HepG2 (cell line): ENCODE measurements around the gene TNFAIP8L3. TPM values are rescaled to one million over a fixed set of nuclear protein-coding genes. Genes with fewer than 3 reads are reported as not detected.

Experiments
- ATAC-seq: fragments of 200-7000 bp; cut with Tn5 transposase; 3 replicates; pipeline ENCODE4 v1.9.1; 2020; ENCODE audit warnings: mild to moderate bottlenecking, moderate library complexity
- BruUV-seq: library from RNA; stranded (reverse); fragments of 400-500 nt; replicated peaks from 2 replicates; lab custom pipeline; 2021; lab: Mats Ljungman, UMichigan
- CTCF ChIA-PET: fragments of 300-600 bp; formaldehyde crosslinking; extraction: SDS; loops from one replicate; lab custom pipeline; 2021; ENCODE audit warnings: low total read pairs, inconsistent platforms, low intra/inter-chr PET ratio; lab: Yijun Ruan, JAX
- POLR2A ChIA-PET: fragments of 350-600 bp; sonication (Branson Sonifier 250); formaldehyde crosslinking; loops from one replicate; lab custom pipeline; 2020; ENCODE audit warnings: antibody characterized with exemption, inconsistent platforms; lab: Yijun Ruan, JAX
- DNase-seq: peaks from one replicate; pipeline ENCODE4 v3.0.0-alpha.2; 2015; ENCODE audit warnings: low spot score
- FAIRE-seq: peaks from 3 replicates; lab custom pipeline; 2011; peaks lifted over from hg19 to GRCh38; lab: Jason Lieb, UNC
- H2AFZ ChIP-seq: one replicate; pipeline ENCODE4 v1.6.1; 2011; ENCODE audit warnings: low read length, inconsistent platforms
- H3K27ac ChIP-seq: fragments of 300-600 bp; 3 replicates; pipeline ENCODE4 v1.8.0; 2011; ENCODE audit warnings: mixed run types, mild to moderate bottlenecking, mixed read lengths, low read length, inconsistent platforms; ENCODE audit not compliant: insufficient read depth; ENCODE audit errors: extremely low read length
- H3K27me3 ChIP-seq, 2 experiments: fragments of 200-600 bp in 1 of 2; 2 replicates in 1 of 2; 3 replicates in 1 of 2; pipeline versions ENCODE4 v1.6.0 to v1.8.0; 2011; ENCODE audit warnings: low read length in 2 of 2, mild to moderate bottlenecking in 2 of 2, moderate library complexity in 2 of 2, inconsistent platforms in 1 of 2; ENCODE audit not compliant: insufficient read depth in 2 of 2, control insufficient read depth in 1 of 2
- H3K36me3 ChIP-seq, 2 experiments: fragments of 200-600 bp in 1 of 2; replicated peaks in 1 of 2; 2 replicates in 1 of 2; 3 replicates in 1 of 2; pipeline versions ENCODE4 v1.5.1 to v1.8.0; 2011; ENCODE audit warnings: low read length in 2 of 2, inconsistent platforms in 1 of 2; ENCODE audit not compliant: insufficient read depth in 2 of 2, control insufficient read depth in 1 of 2
- H3K4me1 ChIP-seq: 2 replicates; pipeline ENCODE4 v1.5.1; 2012; ENCODE audit warnings: low read length, inconsistent platforms; ENCODE audit not compliant: insufficient read depth
- H3K4me2 ChIP-seq: 2 replicates; pipeline ENCODE4 v1.6.0; 2011; ENCODE audit warnings: low read depth, low read length, inconsistent platforms
- H3K4me3 ChIP-seq, 3 experiments: fragments of 200-600 bp in 1 of 3; sonication (generic), shearing (Covaris generic) in 1 of 3; replicated peaks in 1 of 3; 2 replicates each; pipeline ENCODE4 v1.5.1; 2011 to 2016; ENCODE audit warnings: low read length in 3 of 3, inconsistent platforms in 2 of 3, low read depth in 2 of 3, mild to moderate bottlenecking in 2 of 3, control low read depth in 1 of 3, mixed read lengths in 1 of 3; ENCODE audit not compliant: insufficient read depth in 1 of 3
- H3K79me2 ChIP-seq: one replicate; pipeline ENCODE4 v1.6.1; 2011; ENCODE audit warnings: low read length, inconsistent platforms; ENCODE audit not compliant: insufficient read depth
- H3K9ac ChIP-seq: 2 replicates; pipeline ENCODE4 v1.6.0; 2011; ENCODE audit warnings: mild to moderate bottlenecking, low read depth, low read length, inconsistent platforms; ENCODE audit not compliant: insufficient read depth
- H3K9me3 ChIP-seq: 2 replicates; pipeline ENCODE4 v1.5.1; 2012; ENCODE audit warnings: mild to moderate bottlenecking, low read length
- H4K20me1 ChIP-seq: 2 replicates; pipeline ENCODE4 v1.6.0; 2011; ENCODE audit warnings: inconsistent platforms, mild to moderate bottlenecking, low read length, moderate library complexity; ENCODE audit not compliant: insufficient read depth
- BRD4 ChIP-seq: sonication (generic); formaldehyde crosslinking; IDR thresholded peaks from 2 replicates; pipeline ENCODE4 v1.4.0; 2020; ENCODE audit warnings: missing genetic modification reagents
- CENPBD1 ChIP-seq: sonication (generic); formaldehyde crosslinking; IDR thresholded peaks from 2 replicates; pipeline ENCODE4 v1.8.0; 2022; ENCODE audit warnings: missing genetic modification reagents, low read depth, mild to moderate bottlenecking, borderline replicate concordance
- GATAD1 ChIP-seq: IDR thresholded peaks from 2 replicates; pipeline ENCODE4 v1.6.1; 2016; ENCODE audit warnings: missing genetic modification reagents, missing compliant biosample characterization
- GTF3A ChIP-seq: sonication (generic); formaldehyde crosslinking; conservative IDR thresholded peaks from 2 replicates; pipeline ENCODE4 v1.4.0; 2020; ENCODE audit warnings: mild to moderate bottlenecking, missing genetic modification reagents
- HDAC2 ChIP-seq: sonication (generic); formaldehyde crosslinking; IDR thresholded peaks from 2 replicates; pipeline ENCODE4 v1.4.0; 2020; ENCODE audit warnings: missing genetic modification reagents
- HOXD1 ChIP-seq: sonication (generic); formaldehyde crosslinking; IDR thresholded peaks from 2 replicates; pipeline ENCODE4 v1.5.0; 2020; ENCODE audit warnings: missing genetic modification reagents
- IRF1 ChIP-seq: sonication (generic); formaldehyde crosslinking; IDR thresholded peaks from 2 replicates; pipeline ENCODE4 v1.4.0; 2020; ENCODE audit warnings: low read depth, mild to moderate bottlenecking, missing genetic modification reagents
- ISL2 ChIP-seq: sonication (generic); formaldehyde crosslinking; IDR thresholded peaks from 2 replicates; pipeline ENCODE4 v1.5.0; 2020; ENCODE audit warnings: missing genetic modification reagents
- NFYC ChIP-seq: IDR thresholded peaks from 2 replicates; pipeline ENCODE4 v1.6.1; 2016; ENCODE audit warnings: missing genetic modification reagents, missing compliant biosample characterization
- RCOR2 ChIP-seq: IDR thresholded peaks from 2 replicates; pipeline ENCODE4 v1.6.1; 2016; ENCODE audit warnings: missing biosample characterization, missing genetic modification reagents
- RXRB ChIP-seq: IDR thresholded peaks from 2 replicates; pipeline ENCODE4 v1.6.1; 2016; ENCODE audit warnings: borderline replicate concordance, missing genetic modification reagents, missing compliant biosample characterization
- SAP130 ChIP-seq: IDR thresholded peaks from 2 replicates; pipeline ENCODE4 v1.6.1; 2016; ENCODE audit warnings: low read depth
- SP1 ChIP-seq, 2 experiments: fragments of 450-650 bp in 1 of 2; sonication (generic) in 1 of 2; formaldehyde crosslinking in 1 of 2; IDR thresholded peaks; 2 replicates each; pipeline versions ENCODE4 v1.4.0 to v1.6.1; 2016 to 2020; ENCODE audit warnings: missing genetic modification reagents in 1 of 2
- TGIF2 ChIP-seq: IDR thresholded peaks from 2 replicates; pipeline ENCODE4 v1.6.1; 2016; ENCODE audit warnings: control low read depth, missing compliant biosample characterization
- ZNF343 ChIP-seq: sonication (generic); formaldehyde crosslinking; IDR thresholded peaks from 2 replicates; pipeline ENCODE4 v1.4.0; 2020; ENCODE audit warnings: mild to moderate bottlenecking, missing genetic modification reagents
- ZNF468 ChIP-seq: sonication (generic); formaldehyde crosslinking; IDR thresholded peaks from 2 replicates; pipeline ENCODE4 v1.8.0; 2022; ENCODE audit warnings: mild to moderate bottlenecking, moderate library complexity, missing genetic modification reagents
- ZNF589 ChIP-seq: sonication (generic); formaldehyde crosslinking; conservative IDR thresholded peaks from 2 replicates; pipeline ENCODE4 v1.8.0; 2022; ENCODE audit warnings: mild to moderate bottlenecking, moderate library complexity, missing genetic modification reagents
- WGBS: methylation state at CpG from one replicate; pipeline ENCODE4 v1.1.6; 2017; ENCODE audit warnings: low lambda C conversion rate; 5-methylcytosine and 5-hydroxymethylcytosine counted together
- in situ Hi-C: cut with HindIII; loops from 2 replicates; pipeline ENCODE4 v1.10.0; 2017; ENCODE audit warnings: low pct_unique_long_range_greater_than_20kb; ENCODE audit not compliant: extremely low pct_ligation_motif_present
- intact Hi-C: fragments of 100-400 bp; cut with micrococcal nuclease; formaldehyde crosslinking; loops from one replicate; pipeline ENCODE4 v1.10.0; 2022; ENCODE audit not compliant: unreplicated experiment
- polyA plus RNA-seq, 8 experiments: library from polyadenylated mRNA; depleted of rRNA in 3 of 8; stranded (reverse) in 7 of 8; unstranded in 1 of 8; fragments of >200 nt; fragmentation: Illumina TruSeq in 4 of 8; extraction: Trizol in 4 of 8; gene quantifications; 2 replicates each; pipeline versions ENCODE4 v1.2.1 to v1.2.3, GENCODE V29; 2011 to 2016; ENCODE audit warnings: low read depth in 4 of 8, missing spikeins in 1 of 8, mixed read lengths in 1 of 8; ENCODE audit not compliant: insufficient read depth in 1 of 8
- total RNA-seq, 5 experiments: library from RNA; depleted of rRNA; stranded (reverse); fragments of >200 nt; fragmentation: Illumina TruSeq; extraction: Trizol; gene quantifications; 2 replicates each; pipeline ENCODE4 v1.2.3, GENCODE V29; 2016; ENCODE audit warnings: low read depth in 1 of 5
- TF ChIP-seq, protein P1 (sequence below): sonication (generic); formaldehyde crosslinking; conservative IDR thresholded peaks from 2 replicates; pipeline ENCODE4 v1.4.0; 2020; ENCODE audit warnings: mild to moderate bottlenecking, missing genetic modification reagents, moderate library complexity
- TF ChIP-seq, protein P2 (sequence below): sonication (generic); formaldehyde crosslinking; IDR thresholded peaks from 2 replicates; pipeline ENCODE4 v1.5.1; 2020; ENCODE audit warnings: mild to moderate bottlenecking, missing genetic modification reagents, borderline replicate concordance

The TNFAIP8L3 gene
- total and polyA plus RNA-seq, 2 of the 13 experiments (the other 11 are each of a cell fraction or from before 2014, with no cell fraction given): 0.15 to 4.0 TPM

DNA sequence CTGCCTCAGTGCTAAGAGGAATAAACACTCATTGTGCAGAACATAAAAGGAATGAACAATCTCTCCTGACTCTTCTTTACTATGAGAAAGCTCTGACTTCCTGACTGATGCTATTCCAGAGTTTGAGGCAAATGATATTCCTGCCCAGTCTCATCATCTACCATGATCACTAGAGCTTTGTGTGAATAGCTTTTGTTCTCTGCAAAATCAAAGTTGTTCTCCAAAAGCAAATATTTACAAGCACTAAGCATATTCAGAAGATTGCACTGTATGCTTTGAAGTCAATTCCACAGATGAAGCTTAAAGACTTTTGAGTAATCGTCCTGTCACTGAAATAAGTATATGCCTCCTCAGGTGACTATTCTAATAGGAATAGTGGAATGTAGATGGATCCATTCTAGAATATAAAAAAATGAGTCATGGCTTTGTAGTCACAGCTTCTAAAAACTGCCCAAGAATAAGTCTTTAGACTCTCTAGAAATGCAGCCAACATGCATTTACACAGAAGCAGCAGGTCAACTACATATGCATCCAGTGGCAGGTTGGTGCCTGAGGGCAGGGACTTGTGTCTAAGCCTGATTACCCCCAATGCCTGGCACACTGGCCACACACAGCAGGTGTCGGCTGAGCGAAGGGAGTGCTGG is 34.6 kb downstream of the TNFAIP8L3 start:
- BruUV-seq: no TSS peak
- peaks cover 0 to 4% of the 10 kb centered on the region in 2 experiments; a peak in 1 of 5 replicates for H3K36me3 ChIP-seq
- H4K20me1 ChIP-seq: peaks cover 15% of the 10 kb centered on the region
- peaks cover 7% of the 10 kb centered on the region for H3K79me2 ChIP-seq
- ATAC-seq: peak; percentile 91
- H3K9me3 ChIP-seq: no peaks in the 10 kb centered on the region
- in situ Hi-C loops (no loop called here), intact Hi-C loops (loop anchor here (1.0 kb wide), 1 partner anchor 13 kb away; no protein-coding TSS in a partner anchor)
- WGBS: 49% methylated on average over 3 of the region's 3 CpGs
- peak overlapping the region; percentile 19 for H3K27ac ChIP-seq
- no peak overlapping the region for H2AFZ ChIP-seq
- H3K4me1 ChIP-seq: peaks cover 24% of the 10 kb centered on the region
- DNase-seq: peak; percentile 95
- H3K9ac ChIP-seq: peak overlapping the region; percentile 29; the same call in 1 of the 2 replicates
- ChIA-PET CTCF (no interaction called here), POLR2A (interaction anchor here (1.0 to 1.3 kb wide), 4 partner anchors 9 to 705 kb away, joined by 3 to 5 read pairs (median 4); partner anchors contain the start of gene GABPB1)
- H3K4me3 ChIP-seq: no peak overlapping the region
- peak overlapping the region; percentile 30 for H3K4me2 ChIP-seq
- H3K27me3 ChIP-seq: no peaks in the 10 kb centered on the region
- no peak for FAIRE-seq
- TF ChIP-seq CENPBD1 (CRISPR knock-in tag): no peak
- 0 out of 2 replicates have a peak, but pooled peaks have one; percentile 21 for TF ChIP-seq RXRB (CRISPR knock-in tag)
- TF ChIP-seq HOXD1 (CRISPR knock-in tag): 0 out of 2 replicates have a peak, but pooled peaks have one; percentile 29
- TF ChIP-seq, protein P1, sequence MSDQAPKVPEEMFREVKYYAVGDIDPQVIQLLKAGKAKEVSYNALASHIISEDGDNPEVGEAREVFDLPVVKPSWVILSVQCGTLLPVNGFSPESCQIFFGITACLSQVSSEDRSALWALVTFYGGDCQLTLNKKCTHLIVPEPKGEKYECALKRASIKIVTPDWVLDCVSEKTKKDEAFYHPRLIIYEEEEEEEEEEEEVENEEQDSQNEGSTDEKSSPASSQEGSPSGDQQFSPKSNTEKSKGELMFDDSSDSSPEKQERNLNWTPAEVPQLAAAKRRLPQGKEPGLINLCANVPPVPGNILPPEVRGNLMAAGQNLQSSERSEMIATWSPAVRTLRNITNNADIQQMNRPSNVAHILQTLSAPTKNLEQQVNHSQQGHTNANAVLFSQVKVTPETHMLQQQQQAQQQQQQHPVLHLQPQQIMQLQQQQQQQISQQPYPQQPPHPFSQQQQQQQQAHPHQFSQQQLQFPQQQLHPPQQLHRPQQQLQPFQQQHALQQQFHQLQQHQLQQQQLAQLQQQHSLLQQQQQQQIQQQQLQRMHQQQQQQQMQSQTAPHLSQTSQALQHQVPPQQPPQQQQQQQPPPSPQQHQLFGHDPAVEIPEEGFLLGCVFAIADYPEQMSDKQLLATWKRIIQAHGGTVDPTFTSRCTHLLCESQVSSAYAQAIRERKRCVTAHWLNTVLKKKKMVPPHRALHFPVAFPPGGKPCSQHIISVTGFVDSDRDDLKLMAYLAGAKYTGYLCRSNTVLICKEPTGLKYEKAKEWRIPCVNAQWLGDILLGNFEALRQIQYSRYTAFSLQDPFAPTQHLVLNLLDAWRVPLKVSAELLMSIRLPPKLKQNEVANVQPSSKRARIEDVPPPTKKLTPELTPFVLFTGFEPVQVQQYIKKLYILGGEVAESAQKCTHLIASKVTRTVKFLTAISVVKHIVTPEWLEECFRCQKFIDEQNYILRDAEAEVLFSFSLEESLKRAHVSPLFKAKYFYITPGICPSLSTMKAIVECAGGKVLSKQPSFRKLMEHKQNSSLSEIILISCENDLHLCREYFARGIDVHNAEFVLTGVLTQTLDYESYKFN (CRISPR knock-in tag): no peak
- TF ChIP-seq IRF1: no peak
- TF ChIP-seq ISL2 (CRISPR knock-in tag): peak; percentile 88
- no peak for TF ChIP-seq ZNF343 (CRISPR knock-in tag)
- peak; percentile 25; the same call in 1 of the 2 replicates for TF ChIP-seq HDAC2 (CRISPR knock-in tag)
- no peak for TF ChIP-seq NFYC
- TF ChIP-seq, protein P2, sequence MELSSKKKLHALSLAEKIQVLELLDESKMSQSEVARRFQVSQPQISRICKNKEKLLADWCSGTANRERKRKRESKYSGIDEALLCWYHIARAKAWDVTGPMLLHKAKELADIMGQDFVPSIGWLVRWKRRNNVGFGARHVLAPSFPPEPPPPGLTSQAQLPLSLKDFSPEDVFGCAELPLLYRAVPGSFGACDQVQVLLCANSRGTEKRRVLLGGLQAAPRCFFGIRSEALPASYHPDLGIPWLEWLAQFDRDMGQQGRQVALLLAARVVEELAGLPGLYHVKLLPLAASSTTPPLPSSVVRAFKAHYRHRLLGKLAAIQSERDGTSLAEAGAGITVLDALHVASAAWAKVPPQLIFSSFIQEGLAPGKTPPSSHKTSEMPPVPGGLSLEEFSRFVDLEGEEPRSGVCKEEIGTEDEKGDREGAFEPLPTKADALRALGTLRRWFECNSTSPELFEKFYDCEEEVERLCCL: no peak
- 0 out of 2 replicates have a peak, but pooled peaks have one; percentile 22 for TF ChIP-seq RCOR2 (CRISPR knock-in tag)
- no peak for TF ChIP-seq BRD4 (CRISPR knock-in tag)
- no peak for TF ChIP-seq TGIF2 (CRISPR knock-in tag)
- peak; percentile 44; the same call in 1 of the 2 replicates for TF ChIP-seq SAP130 (CRISPR knock-in tag)
- no peak for TF ChIP-seq ZNF589
- TF ChIP-seq GATAD1 (CRISPR knock-in tag): no peak
- no peak for TF ChIP-seq GTF3A (CRISPR knock-in tag)
- TF ChIP-seq ZNF468 (CRISPR knock-in tag): no peak
- TF ChIP-seq SP1 (IDR thresholded peaks at IDR 0.05): no peak
- no peak for TF ChIP-seq SP1 (CRISPR knock-in tag; IDR thresholded peaks at IDR 0.05)
